Esophagus (tissue), 2 donors: ENCODE measurements around the gene LRMDA. TPM values are rescaled to one million over a fixed set of nuclear protein-coding genes. Genes with fewer than 3 reads are reported as not detected.

Source experiments
- H3K27ac ChIP-seq, 2 donors: one replicate each; pipeline ENCODE4 v1.5.1; 2013; ENCODE audit warnings: low read depth in 2 of 2, mild to moderate bottlenecking in 2 of 2, inconsistent platforms in 1 of 2, low read length in 1 of 2, moderate library complexity in 1 of 2
- H3K27me3 ChIP-seq, 2 donors: one replicate each; pipeline ENCODE4 v1.6.1; 2013; ENCODE audit warnings: low read length in 2 of 2, control low read depth in 1 of 2, mild to moderate bottlenecking in 1 of 2; ENCODE audit not compliant: insufficient read depth in 2 of 2, control insufficient read depth in 1 of 2
- H3K36me3 ChIP-seq, 2 donors: one replicate each; pipeline ENCODE4 v1.6.1; 2013; ENCODE audit warnings: low read length in 1 of 2; ENCODE audit not compliant: control insufficient read depth in 2 of 2, insufficient read depth in 2 of 2
- H3K4me1 ChIP-seq, 2 donors: one replicate each; pipeline ENCODE4 v1.6.1; 2013; ENCODE audit warnings: low read length in 1 of 2; ENCODE audit not compliant: control insufficient read depth in 2 of 2, insufficient read depth in 2 of 2
- H3K4me3 ChIP-seq, 2 donors: one replicate each; pipeline ENCODE4 v1.5.1; 2013; ENCODE audit warnings: low read length in 2 of 2, mild to moderate bottlenecking in 2 of 2, low read depth in 1 of 2, moderate library complexity in 1 of 2
- H3K9me3 ChIP-seq, 2 donors: one replicate each; pipeline ENCODE4 v1.6.1; 2013; ENCODE audit warnings: mild to moderate bottlenecking in 2 of 2, low read depth in 1 of 2, low read length in 1 of 2, moderate library complexity in 1 of 2; ENCODE audit not compliant: control insufficient read depth in 2 of 2, insufficient read depth in 1 of 2
- WGBS, 2 donors: extraction: QIAGEN DNeasy Blood & Tissue Kit; methylation state at CpG; one replicate each; pipeline ENCODE4 v1.1.7; 2013; 5-methylcytosine and 5-hydroxymethylcytosine counted together
- polyA plus RNA-seq, 2 donors: library from polyadenylated mRNA; stranded (reverse); fragments of 200-250 nt; gene quantifications; one replicate each; pipeline ENCODE4 v1.2.3, GENCODE V29; 2013
- donor health status: healthy with polysubstance abuse.
- donor health status: Bipolar disorder and iron deficiency.

The LRMDA gene
- polyA plus RNA-seq, 2 donors = 1.8 to 4.0 TPM

DNA sequence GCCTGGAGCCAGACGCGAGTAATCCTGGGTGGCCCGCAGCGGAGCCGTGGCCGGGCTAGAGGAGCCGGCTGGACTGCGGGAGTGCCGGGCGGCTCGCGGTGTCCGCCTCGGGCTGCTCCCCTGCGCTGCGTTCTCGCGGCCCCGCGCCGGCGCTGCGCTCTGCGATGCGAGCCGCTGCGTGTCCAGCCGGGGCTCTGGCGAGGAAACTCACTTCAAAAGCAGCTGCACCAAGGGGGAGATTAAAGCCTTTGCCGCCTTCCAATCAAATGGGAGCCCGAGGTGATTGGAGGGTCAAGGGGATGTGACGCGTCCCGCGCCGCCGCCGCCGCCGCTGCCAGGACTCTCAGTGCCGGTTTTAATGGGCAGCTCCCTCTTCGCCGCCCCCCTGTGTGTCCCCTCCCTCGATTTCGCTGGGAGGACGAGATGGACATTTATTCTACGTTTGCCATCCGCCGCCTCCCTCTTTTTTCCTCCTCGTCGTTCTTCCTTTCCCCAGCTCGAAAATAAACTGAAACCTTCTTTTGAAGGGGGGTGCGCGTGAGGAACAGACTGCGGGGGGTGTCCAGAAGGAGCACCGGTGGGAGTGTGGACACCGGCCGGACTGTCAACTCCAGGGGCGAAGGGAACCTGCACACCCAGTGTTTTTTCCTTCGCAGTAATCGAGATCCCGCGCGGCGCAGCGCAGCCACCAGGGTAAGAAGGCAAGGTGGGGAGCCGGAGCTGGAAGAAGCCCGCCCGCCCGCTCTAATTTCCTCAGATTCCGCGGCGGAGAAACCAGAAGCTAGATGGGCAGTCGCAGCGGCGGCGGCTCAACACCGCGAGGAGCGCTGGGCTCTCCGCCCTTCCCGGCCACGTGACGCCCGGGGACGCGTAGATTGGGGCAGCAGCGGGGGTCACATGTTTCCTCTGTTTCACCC, 29.6 kb upstream of the LRMDA start, which contains the start of gene ZNF503:
TSS of gene ZNF503 (minus strand) at position 196 of the 917 bp plus-strand sequence. CDS start 345 bp downstream, outside the sequence.
- no peaks in the 10 kb centered on the region for H3K27me3 ChIP-seq

DNA sequence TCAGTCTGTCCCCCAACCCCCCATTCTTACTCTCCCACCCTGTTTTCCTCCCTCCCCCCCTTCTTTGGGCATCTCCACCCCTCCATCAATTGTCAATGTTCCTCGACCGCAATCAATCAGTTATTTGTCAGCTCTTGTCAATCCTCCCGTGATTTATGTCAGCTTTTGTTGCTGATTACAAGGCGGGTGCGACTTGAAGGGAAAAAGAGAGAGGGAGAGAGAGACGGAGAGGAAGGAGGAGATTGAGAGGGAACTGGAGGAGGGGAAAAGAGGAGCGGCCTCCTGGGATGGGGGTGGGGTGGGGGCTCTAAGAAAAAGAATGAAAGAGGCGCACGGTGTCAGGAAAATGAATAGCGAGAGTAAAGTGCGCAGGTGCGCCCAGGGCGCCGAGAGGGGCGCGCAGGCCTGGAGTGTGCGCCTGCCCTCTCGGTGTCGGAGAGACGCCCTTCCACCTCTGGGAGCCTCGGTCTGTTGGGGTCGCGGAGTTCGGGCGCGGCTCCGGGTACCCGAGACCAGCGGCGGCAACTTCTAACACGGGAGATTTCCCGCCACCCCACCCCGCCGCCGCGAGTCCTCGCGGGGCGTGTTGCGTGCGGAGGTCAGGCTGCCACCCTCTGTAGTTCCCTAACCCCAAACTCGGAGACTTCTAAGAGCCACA, 28.8 kb upstream of the LRMDA start:
- WGBS, 2 donors = 0 to 1% methylated on average over 42 of the region's 42 CpGs
- no peaks in the 10 kb centered on the region for H3K27me3 ChIP-seq

More for the DNA sequence above, 29.6 kb upstream of the LRMDA start, which contains the start of gene ZNF503:
- WGBS, 2 donors = 0 to 1% methylated on average over 76 to 88 of the region's 88 CpGs
- Histone ChIP-seq H3K9me3 (no peaks in the 10 kb centered on the region), H3K36me3 (peaks cover 0 to 14% of the 10 kb centered on the region in 2 donors), H3K4me1 (peaks cover 0 to 4% of the 10 kb centered on the region in 2 donors), H3K4me3 (peak within 1 kb of the TSS; percentile 88 to 89), H3K27ac (peak within 1 kb of the TSS; percentile 98 to 99)

DNA sequence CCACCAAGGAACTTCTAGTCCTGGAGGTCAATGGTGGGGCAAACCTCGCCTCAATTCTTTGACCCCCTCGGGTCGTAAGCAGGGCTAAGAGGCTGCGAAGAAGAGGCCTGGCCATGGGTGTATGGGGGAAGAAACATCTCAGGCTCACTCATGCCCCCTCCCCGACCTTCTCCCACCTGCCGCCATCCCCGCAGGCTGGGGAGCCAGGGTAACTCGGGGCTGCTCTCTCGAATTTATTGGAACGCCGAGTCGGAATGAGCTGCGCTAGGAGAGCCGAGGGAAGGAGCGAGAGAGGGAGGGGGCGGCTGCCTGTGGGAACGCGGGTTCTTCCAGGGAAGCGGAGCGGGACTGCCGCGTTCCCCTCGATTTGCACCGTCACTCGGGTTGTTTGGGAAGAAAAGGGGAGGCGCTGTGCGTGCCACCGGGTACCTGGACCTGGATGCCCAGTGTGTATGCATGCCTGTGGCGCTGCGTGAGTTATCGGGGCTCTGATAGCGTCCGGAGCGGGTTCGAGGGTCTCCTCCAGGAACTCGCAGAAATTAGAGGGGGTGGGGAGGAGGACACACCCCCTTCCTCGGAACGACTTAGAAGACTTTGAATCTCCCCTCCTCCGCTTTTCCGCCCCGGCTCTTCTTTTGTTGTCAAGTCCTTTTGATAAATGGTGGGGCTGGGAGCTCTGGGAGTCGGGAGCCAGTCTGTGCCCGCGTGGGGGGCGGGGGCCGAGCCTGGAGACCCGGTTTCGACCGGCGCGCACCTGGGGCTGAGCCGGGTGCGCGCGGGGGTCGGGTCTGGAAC, 28.1 kb upstream of the LRMDA start:
- Histone ChIP-seq H3K4me1 (peaks cover 0 to 4% of the 10 kb centered on the region in 2 donors), H3K4me3 (peak overlapping the region; percentile 88 to 89)
- WGBS, 2 donors = 0 to 1% methylated on average over 56 of the region's 56 CpGs

More for the DNA sequence above, 28.8 kb upstream of the LRMDA start:
- Histone ChIP-seq H3K36me3 (peaks cover 0 to 14% of the 10 kb centered on the region in 2 donors), H3K4me3 (peak overlapping the region; percentile 88 to 89), H3K27ac (peak overlapping the region; percentile 98 to 99), H3K4me1 (peaks cover 0 to 4% of the 10 kb centered on the region in 2 donors), H3K9me3 (no peaks in the 10 kb centered on the region)

DNA sequence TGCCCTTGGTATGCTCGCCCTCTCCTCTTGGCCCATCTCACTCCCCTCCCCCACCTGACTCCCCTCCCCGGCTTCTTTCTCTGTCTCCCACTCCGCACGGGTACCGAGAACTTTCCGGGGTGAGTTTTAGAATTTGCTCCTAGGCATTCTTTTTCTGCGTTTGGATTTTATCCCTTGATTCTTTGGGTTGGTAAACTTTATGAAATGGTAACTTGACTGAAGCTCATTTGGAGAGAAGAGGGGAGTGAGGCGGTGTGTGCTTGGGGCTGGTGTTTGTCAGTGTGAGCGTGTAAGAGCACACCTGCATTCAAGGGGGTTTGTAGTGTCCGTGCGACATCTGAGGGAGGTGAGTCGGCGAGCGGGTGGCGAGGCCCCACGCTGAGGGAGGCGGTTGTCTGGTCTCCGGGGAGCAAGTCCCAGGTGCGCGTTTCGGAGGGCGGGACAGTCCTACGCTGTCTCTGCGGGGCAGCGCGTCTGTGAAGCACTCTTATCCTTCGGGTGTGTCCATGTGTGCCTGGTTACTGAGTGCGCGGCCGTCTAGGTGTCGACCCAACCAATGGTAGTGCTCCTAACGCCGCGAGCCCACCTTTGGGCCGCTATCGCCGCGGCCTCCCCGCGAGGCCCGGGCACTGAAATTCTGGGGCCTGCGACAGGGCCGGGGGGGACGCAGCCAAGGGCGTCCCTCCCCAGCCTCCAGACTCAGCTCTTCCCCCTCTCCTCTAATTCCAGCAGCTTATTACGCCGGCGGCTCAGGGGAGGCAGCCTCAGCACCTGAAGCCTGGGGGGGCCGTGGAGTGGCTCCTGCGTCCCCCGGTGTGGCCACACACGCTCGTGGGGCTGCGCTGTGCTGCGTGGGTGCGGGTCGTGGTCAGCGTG, 27.2 kb upstream of the LRMDA start:
- 3 to 4% methylated on average over 58 of the region's 58 CpGs for WGBS, 2 donors
- Histone ChIP-seq H3K27ac (peak overlapping the region; percentile 98 to 99), H3K27me3 (no peaks in the 10 kb centered on the region)

More for the DNA sequence above, 28.1 kb upstream of the LRMDA start:
- no peaks in the 10 kb centered on the region for H3K27me3 ChIP-seq
- peaks cover 0 to 14% of the 10 kb centered on the region in 2 donors for H3K36me3 ChIP-seq
- peak overlapping the region; percentile 98 to 99 for H3K27ac ChIP-seq
- H3K9me3 ChIP-seq = no peaks in the 10 kb centered on the region

DNA sequence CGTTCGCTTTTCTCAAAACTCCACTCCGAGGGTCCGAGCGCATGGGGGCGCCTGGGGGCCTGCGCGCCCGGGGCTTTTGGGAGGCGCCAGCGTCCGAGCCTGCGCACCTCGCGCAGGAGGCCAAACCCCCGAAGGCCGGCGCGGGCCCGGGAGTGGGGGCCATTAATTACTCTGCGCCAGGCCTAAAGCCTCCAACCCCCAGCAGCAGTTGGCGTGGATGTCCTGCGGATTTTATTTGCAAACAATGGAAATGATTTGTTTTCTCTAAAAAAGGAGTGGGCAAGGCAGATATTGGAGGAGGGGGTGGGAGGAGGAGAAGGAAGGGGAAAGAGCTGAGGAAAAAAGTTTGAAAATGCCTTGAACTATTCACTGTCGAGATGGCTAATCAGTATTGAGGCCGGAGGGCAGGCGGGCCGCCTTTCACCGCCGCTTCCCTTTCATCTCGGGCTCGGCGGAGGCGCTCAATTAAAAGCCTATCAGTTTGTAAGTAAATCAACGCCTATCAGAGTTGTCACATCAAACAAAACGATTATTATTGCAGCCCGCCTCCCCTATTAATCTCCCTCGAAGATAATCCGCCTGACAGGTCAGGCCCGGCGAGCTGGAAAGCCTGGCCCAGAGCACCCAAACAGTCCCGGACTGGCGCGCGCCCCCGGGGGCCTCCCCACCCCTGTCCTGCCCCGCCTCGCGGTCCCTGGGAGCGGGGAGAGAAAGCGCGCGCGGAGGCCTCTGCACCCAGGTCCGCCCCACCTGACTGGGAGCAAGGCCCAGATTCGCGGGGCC, 26.4 kb upstream of the LRMDA start:
- Histone ChIP-seq H3K4me3 (peak overlapping the region; percentile 88 to 89), H3K27ac (peak overlapping the region; percentile 98 to 99), H3K9me3 (no peaks in the 10 kb centered on the region), H3K27me3 (no peaks in the 10 kb centered on the region), H3K4me1 (peaks cover 0 to 3% of the 10 kb centered on the region in 2 donors), H3K36me3 (no peaks in the 10 kb centered on the region)
- WGBS, 2 donors = 10 to 20% methylated on average over 56 of the region's 56 CpGs

More for the DNA sequence above, 27.2 kb upstream of the LRMDA start:
- H3K4me3 ChIP-seq = peak overlapping the region; percentile 88 to 89
- H3K9me3 ChIP-seq = no peaks in the 10 kb centered on the region
- peaks cover 0 to 4% of the 10 kb centered on the region in 2 donors for H3K4me1 ChIP-seq
- peaks cover 0 to 6% of the 10 kb centered on the region in 2 donors for H3K36me3 ChIP-seq

DNA sequence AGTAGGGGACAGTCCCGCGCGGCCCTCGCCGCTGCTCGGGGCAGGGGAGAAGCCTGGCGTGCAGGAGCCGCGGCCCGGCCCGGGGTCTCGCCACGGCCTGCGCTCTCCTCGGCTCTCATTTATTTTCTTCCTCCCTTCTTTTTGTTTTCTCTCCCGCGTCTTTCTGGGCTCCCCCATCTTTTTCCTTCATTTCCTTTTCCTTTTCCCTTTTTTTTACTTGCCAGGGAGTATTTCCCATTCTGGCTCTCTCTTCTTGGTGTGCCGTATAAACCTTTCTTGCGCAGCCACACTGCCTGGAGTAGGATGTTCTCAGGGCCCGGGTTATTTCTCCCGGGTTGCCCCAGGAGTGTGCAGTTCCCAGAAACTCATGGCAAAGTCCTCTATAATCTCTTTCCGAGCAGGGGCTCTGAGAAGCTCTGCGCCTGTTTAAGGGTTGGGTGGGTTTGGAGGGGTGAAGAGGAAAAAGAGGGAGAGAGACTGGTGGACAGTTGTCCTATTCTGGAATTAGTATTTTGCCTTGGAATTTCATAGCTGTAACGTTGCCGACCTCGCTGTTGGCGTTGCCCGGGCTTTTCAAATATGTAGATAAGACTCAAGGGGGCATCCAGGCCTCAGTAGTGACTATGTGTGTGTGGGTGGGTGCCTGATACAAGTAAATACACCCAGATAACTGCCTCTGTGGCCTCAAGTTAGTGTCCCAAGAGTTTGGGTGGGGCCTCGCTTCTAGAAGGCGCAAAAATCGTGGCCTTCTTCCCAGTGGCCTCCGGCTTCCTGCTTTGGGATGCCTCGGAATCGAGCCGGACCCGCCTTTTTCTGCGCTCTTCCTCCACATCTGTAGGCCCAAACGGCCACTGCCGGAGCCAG, 25.6 kb upstream of the LRMDA start:
- Histone ChIP-seq H3K4me3 (peak overlapping the region; percentile 8 to 89), H3K27ac (peak overlapping the region; percentile 98 to 99), H3K36me3 (no peaks in the 10 kb centered on the region), H3K27me3 (no peaks in the 10 kb centered on the region), H3K9me3 (no peaks in the 10 kb centered on the region), H3K4me1 (peaks cover 0 to 3% of the 10 kb centered on the region in 2 donors)
- WGBS, 2 donors = 34 to 42% methylated on average over 32 to 39 of the region's 39 CpGs

DNA sequence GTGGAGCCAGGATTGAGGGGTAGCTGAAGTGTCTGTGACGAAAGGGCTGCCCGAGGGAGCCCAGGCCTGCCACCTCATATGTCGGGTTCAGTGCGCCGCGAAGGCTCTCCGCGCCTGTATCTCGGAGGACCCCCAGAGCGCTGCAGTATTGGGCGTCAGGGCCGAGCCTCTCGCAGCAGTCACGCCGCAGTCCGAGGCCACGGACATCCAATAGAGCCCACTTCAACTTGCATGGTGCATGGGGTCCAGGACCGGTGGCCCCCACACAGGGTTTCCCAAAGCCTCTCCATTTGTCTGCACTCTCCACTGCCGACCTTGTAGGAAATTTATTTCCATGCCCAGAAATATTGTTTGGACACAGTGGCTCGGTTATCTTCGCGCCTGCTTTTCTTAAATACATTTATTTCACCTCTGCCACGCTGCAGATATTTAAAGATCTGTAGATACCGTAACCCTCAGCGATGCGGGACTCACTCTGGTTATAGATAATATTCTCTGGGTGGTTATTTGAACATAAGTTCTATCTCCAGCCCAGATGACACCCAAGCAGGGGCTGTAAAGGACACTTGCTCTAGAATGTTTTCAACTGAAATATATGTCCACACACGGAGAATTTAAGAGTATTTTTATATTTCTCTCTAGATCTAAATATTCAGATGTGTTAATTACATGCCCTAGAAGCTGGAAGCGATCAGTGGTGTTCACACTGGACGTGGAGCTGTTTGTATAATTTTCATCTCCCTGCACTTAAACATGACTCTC, 24.8 kb upstream of the LRMDA start:
- Histone ChIP-seq H3K4me1 (peaks cover 0 to 3% of the 10 kb centered on the region in 2 donors), H3K9me3 (no peaks in the 10 kb centered on the region), H3K36me3 (no peaks in the 10 kb centered on the region), H3K27me3 (no peaks in the 10 kb centered on the region), H3K27ac (peak overlapping the region; percentile 98 to 99), H3K4me3 (peak overlapping the region in 1 of 2 donors; percentile 80)
- 47 to 57% methylated on average over 29 of the region's 29 CpGs for WGBS, 2 donors
